ENCODE data around the gene DGKZ.
A peak's percentile ranks its signal among the peaks of the same experiment; 100 is the strongest.

DGKZ gene

DNA sequence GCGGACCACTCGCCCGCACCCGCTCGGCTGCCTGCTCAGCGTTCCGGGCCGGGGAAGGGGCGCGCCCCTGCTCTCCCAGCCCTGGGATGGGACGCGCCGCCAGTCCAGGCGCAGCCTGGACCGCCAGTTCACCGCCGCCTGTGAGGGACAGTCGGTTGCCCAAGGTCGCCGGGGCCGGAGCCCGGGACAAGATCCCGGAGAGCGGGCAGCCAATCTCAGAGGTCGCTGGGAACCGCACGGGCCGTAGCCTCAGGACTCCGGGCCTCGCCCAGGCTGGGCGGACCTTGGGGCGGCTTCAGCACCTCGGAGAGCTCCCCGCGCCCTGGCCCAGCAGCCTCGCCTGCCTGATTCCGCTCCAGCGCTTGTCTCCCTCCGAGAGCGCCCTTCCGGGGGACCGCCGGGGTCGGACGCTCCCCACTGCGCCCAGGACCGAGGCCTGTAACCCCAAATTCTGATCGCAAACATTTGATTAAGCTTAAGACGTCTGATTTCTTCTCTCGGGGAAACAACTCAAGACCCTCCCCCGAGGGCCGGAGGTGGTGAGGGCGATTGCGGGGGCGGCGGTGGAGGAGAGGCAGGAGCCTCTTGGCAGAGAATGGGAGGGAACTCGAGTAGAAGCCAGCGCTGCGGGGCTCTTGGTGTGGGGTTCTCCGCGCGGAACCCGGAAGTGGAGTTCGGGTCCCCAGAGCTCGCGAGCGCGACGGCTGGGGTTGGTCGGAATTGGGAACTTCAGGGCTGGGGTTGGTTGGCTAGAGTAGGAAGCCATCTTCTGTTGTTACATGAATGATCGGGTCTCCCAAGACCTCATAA is 45.4 kb downstream of the DGKZ start:
- Histone ChIP-seq H2AFZ (peak overlapping the region; percentile 73), H3K4me1 (peaks cover 14% of the 10 kb centered on the region), H3K9ac (peak overlapping the region; percentile 72), H3K79me2 (no peaks in the 10 kb centered on the region), H3K27me3 (ENCODE audit: control insufficient read depth, insufficient read depth, low read length) (no peaks in the 10 kb centered on the region), H3K4me2 (ENCODE audit: low read length) (peak overlapping the region; percentile 35), H3K36me3 (ENCODE audit: control insufficient read depth, insufficient read depth, low read length) (no peaks in the 10 kb centered on the region), H3K9me3 (ENCODE audit: control insufficient read depth, low read length) (no peaks in the 10 kb centered on the region), H3K27ac (peak overlapping the region; percentile 98), H3K4me3 (ENCODE audit: low read depth, low read length) (no peak overlapping the region)
- TF ChIP-seq, protein P1, sequence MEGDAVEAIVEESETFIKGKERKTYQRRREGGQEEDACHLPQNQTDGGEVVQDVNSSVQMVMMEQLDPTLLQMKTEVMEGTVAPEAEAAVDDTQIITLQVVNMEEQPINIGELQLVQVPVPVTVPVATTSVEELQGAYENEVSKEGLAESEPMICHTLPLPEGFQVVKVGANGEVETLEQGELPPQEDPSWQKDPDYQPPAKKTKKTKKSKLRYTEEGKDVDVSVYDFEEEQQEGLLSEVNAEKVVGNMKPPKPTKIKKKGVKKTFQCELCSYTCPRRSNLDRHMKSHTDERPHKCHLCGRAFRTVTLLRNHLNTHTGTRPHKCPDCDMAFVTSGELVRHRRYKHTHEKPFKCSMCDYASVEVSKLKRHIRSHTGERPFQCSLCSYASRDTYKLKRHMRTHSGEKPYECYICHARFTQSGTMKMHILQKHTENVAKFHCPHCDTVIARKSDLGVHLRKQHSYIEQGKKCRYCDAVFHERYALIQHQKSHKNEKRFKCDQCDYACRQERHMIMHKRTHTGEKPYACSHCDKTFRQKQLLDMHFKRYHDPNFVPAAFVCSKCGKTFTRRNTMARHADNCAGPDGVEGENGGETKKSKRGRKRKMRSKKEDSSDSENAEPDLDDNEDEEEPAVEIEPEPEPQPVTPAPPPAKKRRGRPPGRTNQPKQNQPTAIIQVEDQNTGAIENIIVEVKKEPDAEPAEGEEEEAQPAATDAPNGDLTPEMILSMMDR (IDR thresholded peaks at IDR 0.05) = peak; percentile 12

DNA sequence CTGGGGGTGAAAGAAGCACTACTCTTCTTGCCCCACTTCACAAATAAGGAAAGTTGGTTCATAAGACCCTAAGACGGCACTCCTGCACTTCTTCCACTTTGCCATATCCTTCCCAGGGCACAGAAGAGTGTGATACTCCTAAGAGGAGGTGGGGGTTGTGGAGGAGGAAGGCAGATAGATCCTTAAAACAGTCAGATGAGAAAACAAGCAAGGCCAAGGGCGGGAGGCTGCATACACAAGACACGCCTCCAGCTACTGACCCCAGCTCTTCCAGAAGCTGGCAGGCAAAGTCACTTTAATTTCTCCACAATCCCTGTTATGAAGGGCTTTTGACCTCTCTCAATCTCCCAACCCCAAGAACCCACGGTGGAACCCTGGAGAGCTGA is 46.0 kb downstream of the DGKZ start:
- no peaks in the 10 kb centered on the region for H3K9me3 ChIP-seq (ENCODE audit: control insufficient read depth, low read length)
- H3K79me2 ChIP-seq = no peaks in the 10 kb centered on the region
- TF ChIP-seq, protein P1 (IDR thresholded peaks at IDR 0.05) = no peak
- H3K27me3 ChIP-seq (ENCODE audit: control insufficient read depth, insufficient read depth, low read length) = no peaks in the 10 kb centered on the region
- H2AFZ ChIP-seq = peak overlapping the region; percentile 70
- no peaks in the 10 kb centered on the region for H3K36me3 ChIP-seq (ENCODE audit: control insufficient read depth, insufficient read depth, low read length)
- peak overlapping the region; percentile 98 for H3K27ac ChIP-seq
- H3K4me3 ChIP-seq (ENCODE audit: low read depth, low read length) = no peak overlapping the region
- peak overlapping the region; percentile 11 for H3K9ac ChIP-seq
- no peak overlapping the region for H3K4me2 ChIP-seq (ENCODE audit: low read length)
- peaks cover 10% of the 10 kb centered on the region for H3K4me1 ChIP-seq

DNA sequence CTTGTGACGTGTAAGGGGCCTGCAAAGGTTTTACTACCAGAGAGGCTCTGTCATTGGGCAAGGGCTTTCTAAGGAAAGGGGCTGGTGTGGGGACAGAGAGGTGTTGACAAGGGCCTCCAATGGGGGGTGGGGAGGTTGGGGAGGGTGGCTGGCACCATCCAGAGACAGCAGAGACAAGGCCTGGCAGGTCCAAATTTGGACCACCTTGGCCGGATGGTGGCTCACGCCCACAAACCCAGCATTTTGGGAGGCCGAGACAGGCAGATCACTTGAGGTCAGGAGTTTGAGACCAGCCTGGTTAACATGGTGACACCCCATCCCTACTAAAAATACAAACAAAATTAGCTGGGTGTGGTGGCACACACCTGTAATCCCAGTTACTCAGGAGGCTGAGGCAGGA is 46.5 kb downstream of the DGKZ start:
- Histone ChIP-seq H3K9me3 (ENCODE audit: control insufficient read depth, low read length) (no peaks in the 10 kb centered on the region), H3K27ac (peak overlapping the region; percentile 98), H3K79me2 (no peaks in the 10 kb centered on the region), H3K4me1 (peaks cover 7% of the 10 kb centered on the region), H3K4me3 (ENCODE audit: low read depth, low read length) (no peak overlapping the region), H3K27me3 (ENCODE audit: control insufficient read depth, insufficient read depth, low read length) (no peaks in the 10 kb centered on the region), H3K4me2 (ENCODE audit: low read length) (no peak overlapping the region), H3K36me3 (ENCODE audit: control insufficient read depth, insufficient read depth, low read length) (no peaks in the 10 kb centered on the region), H3K9ac (no peak overlapping the region), H2AFZ (no peak overlapping the region)
- TF ChIP-seq, protein P1 (IDR thresholded peaks at IDR 0.05) = no peak

DNA sequence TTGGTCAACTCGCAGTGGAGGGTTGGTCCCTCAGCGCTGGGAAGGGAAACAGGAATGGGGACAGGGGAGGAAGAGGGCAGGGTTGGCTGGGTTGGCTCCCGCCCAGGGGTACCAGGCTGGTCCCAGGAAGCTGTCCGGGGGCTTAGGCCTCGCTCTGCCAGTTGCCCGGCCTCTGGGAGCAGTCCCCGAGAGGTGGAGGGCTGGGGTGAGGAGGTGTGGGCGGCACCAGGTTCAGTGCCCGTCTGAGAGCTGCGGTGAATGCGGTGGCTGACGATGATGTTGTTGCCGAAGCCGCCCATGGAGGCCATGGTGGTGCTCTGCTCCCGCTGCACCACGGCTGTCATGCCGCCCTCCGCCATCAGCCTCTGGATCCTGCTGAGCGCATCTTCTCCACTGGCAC is 50.3 kb downstream of the DGKZ start:
- no peaks in the 10 kb centered on the region for H3K9me3 ChIP-seq (ENCODE audit: control insufficient read depth, low read length)
- H3K27ac ChIP-seq = no peak overlapping the region
- peaks cover 7% of the 10 kb centered on the region for H3K4me1 ChIP-seq
- H3K36me3 ChIP-seq (ENCODE audit: control insufficient read depth, insufficient read depth, low read length) = no peaks in the 10 kb centered on the region
- no peak overlapping the region for H2AFZ ChIP-seq
- H3K4me2 ChIP-seq (ENCODE audit: low read length) = no peak overlapping the region
- H3K79me2 ChIP-seq = no peaks in the 10 kb centered on the region
- no peaks in the 10 kb centered on the region for H3K27me3 ChIP-seq (ENCODE audit: control insufficient read depth, insufficient read depth, low read length)
- no peak overlapping the region for H3K4me3 ChIP-seq (ENCODE audit: low read depth, low read length)
- H3K9ac ChIP-seq = no peak overlapping the region
- TF ChIP-seq, protein P1 (IDR thresholded peaks at IDR 0.05) = no peak

Measured in parathyroid adenoma (tissue), 2 donors.